Subcutaneous abdominal adipose tissue (tissue), 5 donors: ENCODE data around the gene ASXL2.

Experiments used
- H3K27ac ChIP-seq: one replicate; pipeline ENCODE4 v1.7.0; 2013; ENCODE audit warnings: low read depth, mild to moderate bottlenecking, inconsistent platforms, low read length, moderate library complexity
- H3K27me3 ChIP-seq, 5 donors: one replicate each; pipeline ENCODE4 v1.7.0; 2013; ENCODE audit warnings: low read length in 5 of 5, inconsistent platforms in 1 of 5; ENCODE audit not compliant: control insufficient read depth in 5 of 5, insufficient read depth in 4 of 5
- H3K36me3 ChIP-seq, 5 donors: one replicate each; pipeline ENCODE4 v1.7.0; 2013; ENCODE audit warnings: low read length in 5 of 5; ENCODE audit not compliant: control insufficient read depth in 5 of 5, insufficient read depth in 5 of 5
- H3K4me1 ChIP-seq, 5 donors: one replicate each; pipeline ENCODE4 v1.7.0; 2013; ENCODE audit warnings: low read length in 5 of 5, mild to moderate bottlenecking in 3 of 5, moderate library complexity in 1 of 5; ENCODE audit not compliant: control insufficient read depth in 5 of 5, insufficient read depth in 5 of 5
- H3K4me3 ChIP-seq, 5 donors: one replicate each; pipeline ENCODE4 v1.7.0; 2013; ENCODE audit warnings: low read length in 5 of 5, low read depth in 1 of 5
- H3K9ac ChIP-seq, 5 donors: one replicate each; pipeline ENCODE4 v1.7.0; 2013; ENCODE audit warnings: low read length in 5 of 5, mild to moderate bottlenecking in 4 of 5, moderate library complexity in 3 of 5
- H3K9me3 ChIP-seq, 5 donors: one replicate each; pipeline ENCODE4 v1.7.0; 2013; ENCODE audit warnings: low read length in 5 of 5; ENCODE audit not compliant: control insufficient read depth in 5 of 5
- donor health status: healthy.
- donor health status: healthy.
- donor health status: healthy.
- donor health status: healthy.
- donor health status: healthy.

ASXL2 gene

GRCh38 chr2:25824718-25825117, 53.6 kb downstream of the ASXL2 start:
- Histone ChIP-seq H3K27me3 (no peaks in the 10 kb centered on the region), H3K9ac (no peak overlapping the region), H3K9me3 (no peaks in the 10 kb centered on the region), H3K4me3 (no peak overlapping the region), H3K27ac (no peak overlapping the region), H3K36me3 (no peaks in the 10 kb centered on the region), H3K4me1 (peaks cover 2 to 25% (median 16%) of the 10 kb centered on the region in 5 donors)

GRCh38 chr2:25824216-25824615, 54.1 kb downstream of the ASXL2 start:
- Histone ChIP-seq H3K9me3 (no peaks in the 10 kb centered on the region), H3K9ac (no peak overlapping the region), H3K4me1 (peaks cover 0 to 24% (median 13%) of the 10 kb centered on the region in 5 donors), H3K27ac (no peak overlapping the region), H3K27me3 (no peaks in the 10 kb centered on the region), H3K36me3 (no peaks in the 10 kb centered on the region), H3K4me3 (no peak overlapping the region)

DNA sequence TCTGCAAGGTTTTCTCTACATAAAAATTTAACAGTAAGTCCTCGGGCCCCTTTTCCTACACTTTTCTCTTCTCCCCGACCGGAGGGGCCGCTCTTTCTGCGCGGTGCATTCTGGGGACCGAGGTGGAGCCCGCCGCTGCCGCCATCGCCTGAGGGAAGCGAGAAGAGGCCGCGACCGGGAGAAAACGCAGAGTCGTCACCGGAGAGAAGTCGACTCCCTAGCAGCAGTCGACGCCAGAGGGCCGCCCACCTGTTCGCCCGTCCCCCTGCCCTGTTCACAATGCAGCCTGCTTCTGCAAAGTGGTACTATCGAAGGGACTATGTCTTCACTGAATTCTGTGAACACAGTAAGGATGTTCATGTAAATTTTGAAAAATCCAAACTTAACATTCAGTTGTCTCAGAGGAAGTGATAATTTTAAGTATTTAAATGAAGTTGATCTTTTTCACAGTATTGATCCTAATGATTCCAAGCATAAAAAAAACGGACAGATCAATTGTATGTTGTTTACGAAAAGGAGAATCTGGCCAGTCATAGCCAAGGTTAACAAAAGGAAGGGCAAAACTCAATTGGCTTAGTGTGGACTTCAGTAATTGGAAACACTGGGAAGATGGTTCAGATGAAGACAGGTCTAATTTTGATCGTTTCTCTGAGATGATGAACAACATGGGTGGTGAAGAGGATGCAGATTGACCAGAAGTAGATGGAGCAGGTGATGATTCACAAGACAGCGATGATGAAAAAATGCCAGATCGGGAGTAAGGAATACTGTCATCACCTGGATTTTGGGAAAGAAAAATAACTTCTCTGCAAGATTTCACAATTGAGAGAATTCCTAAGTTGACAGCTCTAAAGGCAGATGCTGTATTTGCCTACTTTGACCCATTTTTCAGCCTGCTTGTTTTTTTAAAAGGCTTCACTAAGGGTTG, 55.8 kb downstream of the ASXL2 start:
- H3K27ac ChIP-seq, result no peak overlapping the region
- no peaks in the 10 kb centered on the region for H3K9me3 ChIP-seq
- peak overlapping the region in 3 of 5 donors; percentile 3 to 57 (median 34) for H3K9ac ChIP-seq
- no peaks in the 10 kb centered on the region for H3K36me3 ChIP-seq
- H3K4me3 ChIP-seq, result peak overlapping the region; percentile 41 to 63 (median 43)
- no peaks in the 10 kb centered on the region for H3K27me3 ChIP-seq
- H3K4me1 ChIP-seq, result peaks cover 0 to 23% (median 10%) of the 10 kb centered on the region in 5 donors

GRCh38 chr2:25821225-25822056, 56.8 kb downstream of the ASXL2 start:
- H3K4me3 ChIP-seq, result peak overlapping the region in 3 of 5 donors; percentile 36 to 48 (median 47)
- no peak overlapping the region for H3K27ac ChIP-seq
- H3K4me1 ChIP-seq, result peaks cover 0 to 24% (median 10%) of the 10 kb centered on the region in 5 donors
- no peaks in the 10 kb centered on the region for H3K36me3 ChIP-seq
- no peaks in the 10 kb centered on the region for H3K27me3 ChIP-seq
- no peak overlapping the region for H3K9ac ChIP-seq
- H3K9me3 ChIP-seq, result no peaks in the 10 kb centered on the region

- H3K9me3 ChIP-seq, result no peaks in the 10 kb centered on the region
- H3K9ac ChIP-seq, result no peak overlapping the region
- H3K36me3 ChIP-seq, result no peaks in the 10 kb centered on the region
- no peak overlapping the region for H3K4me3 ChIP-seq
- no peak overlapping the region for H3K27ac ChIP-seq
- peaks cover 0 to 33% (median 10%) of the 10 kb centered on the region in 5 donors for H3K4me1 ChIP-seq
- H3K27me3 ChIP-seq, result no peaks in the 10 kb centered on the region
These were observed 58.7 kb downstream of the ASXL2 start for GRCh38 chr2:25819597-25820039.

GRCh38 chr2:25817630-25818029, 60.7 kb downstream of the ASXL2 start:
- H3K36me3 ChIP-seq, result no peaks in the 10 kb centered on the region
- H3K4me1 ChIP-seq, result peaks cover 0 to 35% (median 7%) of the 10 kb centered on the region in 5 donors
- H3K4me3 ChIP-seq, result no peak overlapping the region
- H3K9ac ChIP-seq, result no peak overlapping the region
- no peaks in the 10 kb centered on the region for H3K27me3 ChIP-seq
- H3K9me3 ChIP-seq, result no peaks in the 10 kb centered on the region
- no peak overlapping the region for H3K27ac ChIP-seq

DNA sequence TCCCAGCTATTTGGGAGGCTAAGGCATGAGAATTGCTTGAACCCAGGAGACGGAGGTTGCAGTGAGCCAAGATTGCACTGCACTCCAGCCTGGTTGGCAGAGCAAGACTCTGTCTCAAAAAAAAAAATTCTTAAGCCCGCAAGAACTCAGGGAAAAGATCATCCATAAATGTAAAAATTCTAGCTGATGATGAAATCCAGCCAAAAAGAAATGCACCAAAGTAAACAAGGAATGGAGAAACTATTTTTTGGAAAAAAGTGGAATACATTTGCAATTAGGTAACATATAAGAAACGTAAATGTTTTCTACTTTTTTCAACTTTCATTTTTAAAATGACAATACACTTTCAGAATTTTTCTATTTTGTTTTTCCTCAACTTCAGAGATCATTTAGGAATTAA, 61.3 kb downstream of the ASXL2 start:
- no peak overlapping the region for H3K4me3 ChIP-seq
- H3K36me3 ChIP-seq, result no peaks in the 10 kb centered on the region
- H3K9ac ChIP-seq, result no peak overlapping the region
- H3K4me1 ChIP-seq, result peaks cover 0 to 35% (median 2%) of the 10 kb centered on the region in 5 donors
- H3K27me3 ChIP-seq, result no peaks in the 10 kb centered on the region
- H3K27ac ChIP-seq, result no peak overlapping the region
- H3K9me3 ChIP-seq, result no peaks in the 10 kb centered on the region

DNA sequence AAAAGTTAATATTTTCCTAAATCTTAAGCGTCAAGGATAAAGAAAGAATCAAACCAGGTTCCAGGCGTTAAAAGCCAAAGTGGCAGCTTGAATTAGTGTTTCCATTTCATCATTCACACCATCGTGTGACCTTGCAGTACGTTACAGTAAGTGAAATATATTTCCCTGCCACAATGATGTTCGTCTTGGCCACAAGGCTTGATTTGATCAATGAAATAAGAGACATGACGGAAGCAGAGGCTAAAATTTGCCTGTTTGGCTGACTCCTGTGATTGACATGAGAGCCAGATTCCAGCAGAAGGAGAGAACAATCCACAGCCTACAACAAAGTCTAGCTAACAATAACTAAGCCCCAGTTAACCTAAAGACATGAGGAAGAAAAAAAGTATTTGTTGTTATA, 62.0 kb downstream of the ASXL2 start:
- H3K4me3 ChIP-seq, result no peak overlapping the region
- H3K27me3 ChIP-seq, result no peaks in the 10 kb centered on the region
- no peaks in the 10 kb centered on the region for H3K36me3 ChIP-seq
- H3K9me3 ChIP-seq, result no peaks in the 10 kb centered on the region
- peaks cover 0 to 35% (median 2%) of the 10 kb centered on the region in 5 donors for H3K4me1 ChIP-seq
- H3K27ac ChIP-seq, result no peak overlapping the region
- H3K9ac ChIP-seq, result no peak overlapping the region

DNA sequence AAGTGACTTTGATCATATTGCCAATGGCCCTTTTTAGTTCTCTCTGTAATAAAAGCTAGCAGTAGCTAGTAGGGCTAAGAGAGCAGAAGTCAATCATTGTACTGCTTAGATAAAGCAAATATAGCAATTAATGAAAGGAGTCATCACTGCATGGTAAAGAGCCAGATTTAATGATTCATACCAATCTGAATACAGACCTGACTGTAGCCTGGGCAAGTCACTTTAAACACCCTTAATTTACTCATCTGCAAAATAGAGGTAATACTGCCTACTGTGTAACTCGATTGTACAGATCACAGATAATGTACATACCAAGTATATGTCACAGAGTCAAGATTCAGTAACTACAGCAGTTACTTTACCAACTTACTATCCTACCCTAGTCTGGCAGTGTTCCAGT, 63.6 kb downstream of the ASXL2 start:
- Histone ChIP-seq H3K27me3 (no peaks in the 10 kb centered on the region), H3K4me1 (peaks cover 0 to 31% (median 2%) of the 10 kb centered on the region in 5 donors), H3K4me3 (no peak overlapping the region), H3K9me3 (no peaks in the 10 kb centered on the region), H3K36me3 (peaks cover 0 to 6% (median 0%) of the 10 kb centered on the region in 5 donors), H3K27ac (no peak overlapping the region), H3K9ac (no peak overlapping the region)

DNA sequence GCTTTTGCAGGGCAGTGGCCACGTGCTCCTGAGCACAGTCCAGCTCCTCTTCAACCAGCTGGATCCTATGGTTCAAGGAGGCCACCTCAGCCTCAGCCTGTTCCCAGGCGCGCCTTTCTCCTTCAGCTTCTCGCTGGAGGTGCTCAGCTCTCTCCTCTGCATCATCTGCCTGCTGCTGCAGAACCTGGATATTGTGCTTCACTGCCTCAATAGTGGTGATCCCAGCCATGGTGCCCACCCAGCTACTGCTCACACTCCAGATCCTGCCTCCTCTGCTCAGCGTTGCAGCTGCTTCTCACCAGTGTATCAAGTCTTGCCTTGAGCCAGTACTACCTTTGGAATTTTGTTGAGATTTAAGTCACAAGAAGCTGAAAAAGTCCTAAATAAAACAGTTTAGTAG, 67.9 kb downstream of the ASXL2 start:
- H3K27me3 ChIP-seq, result no peaks in the 10 kb centered on the region
- H3K9ac ChIP-seq, result no peak overlapping the region
- H3K4me3 ChIP-seq, result no peak overlapping the region
- H3K36me3 ChIP-seq, result peaks cover 0 to 8% (median 0%) of the 10 kb centered on the region in 5 donors
- peaks cover 0 to 12% (median 3%) of the 10 kb centered on the region in 5 donors for H3K4me1 ChIP-seq
- no peak overlapping the region for H3K27ac ChIP-seq
- H3K9me3 ChIP-seq, result no peaks in the 10 kb centered on the region
